ENCODE data around the gene KRT80. TPM values are rescaled to one million over a fixed set of nuclear protein-coding genes. Genes with fewer than 3 reads are reported as not detected.

The KRT80 gene
- total RNA-seq, 1 donor from 2014 or later: 8.6 TPM

DNA sequence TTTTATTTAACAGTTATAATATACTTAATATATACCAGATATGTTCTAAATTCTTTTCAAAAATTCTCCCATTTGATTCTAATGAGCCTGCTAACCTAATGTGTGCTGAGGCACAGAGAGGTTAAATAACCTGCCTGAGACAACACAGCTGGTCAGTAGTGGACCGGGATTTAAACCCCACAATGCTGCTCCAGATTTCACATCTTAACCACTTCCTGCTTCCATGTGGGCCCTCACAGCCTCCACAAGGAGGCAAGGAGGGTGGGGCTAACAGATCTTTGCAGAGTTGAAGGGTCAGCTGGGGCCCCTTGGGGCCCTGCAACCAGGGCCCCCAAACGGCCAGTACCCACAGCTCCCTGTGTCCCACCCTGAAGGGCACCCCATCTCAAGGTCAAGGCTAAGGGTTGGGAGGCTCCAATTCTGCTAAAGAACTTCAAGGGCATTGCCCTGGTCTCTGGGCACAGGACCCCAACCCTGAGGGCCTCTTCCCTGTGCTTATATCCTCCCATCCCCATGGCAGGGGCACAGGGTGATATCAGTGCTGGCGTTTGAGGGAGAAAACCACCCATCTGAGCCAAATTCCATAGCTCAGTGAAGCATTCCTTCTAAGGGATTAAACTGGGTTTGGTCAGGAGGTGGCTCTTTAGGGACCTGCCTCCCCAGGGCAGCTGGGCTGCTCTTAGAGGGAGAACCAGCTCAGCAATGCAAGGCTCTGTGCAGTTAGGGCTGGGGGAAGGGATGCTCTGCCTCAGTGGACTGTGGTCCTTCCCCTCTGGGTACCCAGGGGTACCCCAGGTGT lies 2.2 kb downstream of the KRT80 start:
- no peak for TF ChIP-seq CTCF (IDR thresholded peaks at IDR 0.05)
- Histone ChIP-seq H3K4me3 (no peak overlapping the region), H3K4me1 (peaks cover 25% of the 10 kb centered on the region), H3K9me3 (no peaks in the 10 kb centered on the region), H3K27me3 (no peaks in the 10 kb centered on the region), H3K27ac (no peak overlapping the region), H3K36me3 (no peaks in the 10 kb centered on the region)
- ATAC-seq (peak; percentile 1), DNase-seq (no peak)
- intact Hi-C loops (cut with DNase I): no loop called here

DNA sequence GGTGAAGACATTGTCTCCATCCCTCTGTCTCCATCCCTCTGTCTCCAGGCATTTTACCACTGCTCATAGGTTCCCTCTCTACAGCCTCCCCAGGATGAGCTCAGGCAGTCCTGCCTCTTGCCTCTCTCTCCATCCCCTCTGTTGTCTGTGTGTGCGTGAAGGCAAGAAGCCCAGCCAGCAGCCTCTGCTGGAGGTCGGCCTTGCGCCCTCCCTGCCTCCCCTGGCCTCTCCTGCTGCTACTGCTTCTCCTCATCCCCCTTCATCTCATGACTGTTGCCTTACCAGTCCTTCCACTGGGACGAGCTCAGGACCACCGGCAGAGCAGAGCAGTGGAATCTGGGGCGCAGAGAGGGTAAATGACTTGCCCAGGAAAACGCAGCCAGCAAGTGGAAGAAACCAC lies 3.2 kb downstream of the KRT80 start:
- no peak for ATAC-seq
- H3K4me1 ChIP-seq: peaks cover 20% of the 10 kb centered on the region
- no peak for TF ChIP-seq CTCF (IDR thresholded peaks at IDR 0.05)

GRCh38 chr12:52187640-52188039 lies 4.2 kb downstream of the KRT80 start:
- Histone ChIP-seq H3K36me3 (no peaks in the 10 kb centered on the region), H3K27me3 (no peaks in the 10 kb centered on the region), H3K9me3 (no peaks in the 10 kb centered on the region), H3K4me3 (no peak overlapping the region), H3K4me1 (peaks cover 10% of the 10 kb centered on the region), H3K27ac (no peak overlapping the region)
- intact Hi-C loops (cut with DNase I): no loop called here
- no peak for TF ChIP-seq CTCF (IDR thresholded peaks at IDR 0.05)
- DNase-seq: no peak
- ATAC-seq: no peak

More for the DNA sequence above, 3.2 kb downstream of the KRT80 start:
- Histone ChIP-seq H3K9me3 (no peaks in the 10 kb centered on the region), H3K27me3 (no peaks in the 10 kb centered on the region), H3K36me3 (no peaks in the 10 kb centered on the region), H3K4me3 (no peak overlapping the region), H3K27ac (no peak overlapping the region)
- DNase-seq: no peak
- intact Hi-C loops (cut with DNase I): no loop called here

DNA sequence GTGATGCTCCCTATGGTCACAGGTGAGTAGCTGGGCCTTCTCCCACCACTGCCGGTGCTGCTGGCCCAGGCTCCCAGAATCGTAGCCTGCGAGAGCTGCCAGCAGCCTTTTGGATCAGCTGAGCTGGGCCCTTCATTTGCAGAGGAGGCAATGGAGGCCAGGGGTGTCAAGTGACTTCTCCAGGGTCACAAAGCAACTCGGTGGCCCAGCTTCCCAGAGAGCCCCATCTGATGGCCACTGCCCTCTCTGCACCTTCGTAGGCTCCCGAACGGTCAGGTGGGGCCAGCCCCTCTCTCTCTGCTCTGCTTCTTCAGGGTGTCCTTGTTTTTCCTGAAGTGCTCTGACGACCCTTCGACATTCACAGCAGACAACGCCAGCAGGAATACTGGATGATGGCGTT lies 4.6 kb downstream of the KRT80 start:
- ATAC-seq (no peak), DNase-seq (no peak)
- H3K4me3 ChIP-seq: no peak overlapping the region
- TF ChIP-seq CTCF (IDR thresholded peaks at IDR 0.05): no peak
- intact Hi-C loops (cut with DNase I): no loop called here
- no peaks in the 10 kb centered on the region for H3K27me3 ChIP-seq
- peaks cover 8% of the 10 kb centered on the region for H3K4me1 ChIP-seq
- H3K9me3 ChIP-seq: no peaks in the 10 kb centered on the region
- no peak overlapping the region for H3K27ac ChIP-seq
- H3K36me3 ChIP-seq: no peaks in the 10 kb centered on the region

GRCh38 chr12:52186118-52186840 lies 5.5 kb downstream of the KRT80 start:
- ATAC-seq: no peak
- intact Hi-C loops (cut with DNase I): no loop called here
- H3K27ac ChIP-seq: no peak overlapping the region

More at GRCh38 chr12:52186118-52186840, 5.5 kb downstream of the KRT80 start:
- H3K36me3 ChIP-seq: no peaks in the 10 kb centered on the region
- no peaks in the 10 kb centered on the region for H3K27me3 ChIP-seq
- TF ChIP-seq CTCF (IDR thresholded peaks at IDR 0.05): no peak
- no peaks in the 10 kb centered on the region for H3K4me1 ChIP-seq
- no peak for DNase-seq
- no peak overlapping the region for H3K4me3 ChIP-seq
- no peaks in the 10 kb centered on the region for H3K9me3 ChIP-seq

Data from upper lobe of right lung (tissue), 1 donor.